OCI-LY1 (cell line): ENCODE measurements around the gene SCAMP2.
A peak's percentile ranks its signal among the peaks of the same experiment; 100 is the strongest.

Source experiments
- H2AFZ ChIP-seq: fragments of 200-600 bp; sonication (generic), shearing (Covaris generic); 2 replicates; pipeline ENCODE4 v1.6.0; 2014; ENCODE audit warnings: antibody characterized with exemption, mild to moderate bottlenecking, low read length
- H3F3A ChIP-seq: fragments of 200-600 bp; sonication (generic), shearing (Covaris generic); 2 replicates; pipeline ENCODE4 v1.6.0; 2014; ENCODE audit warnings: mild to moderate bottlenecking, antibody characterized with exemption, low read length, moderate library complexity; ENCODE audit not compliant: insufficient read depth
- H3K27ac ChIP-seq: fragments of 200-600 bp; sonication (generic); 2 replicates; pipeline ENCODE4 v1.5.1; 2014; ENCODE audit warnings: low read length, mixed run types, mild to moderate bottlenecking, low read depth; ENCODE audit not compliant: poor library complexity, severe bottlenecking
- H3K27me3 ChIP-seq: fragments of 200-600 bp; sonication (generic); 2 replicates; pipeline ENCODE4 v1.6.0; 2014; ENCODE audit warnings: antibody characterized with exemption, mild to moderate bottlenecking, low read length, moderate library complexity; ENCODE audit not compliant: insufficient read depth
- H3K36me3 ChIP-seq: fragments of 200-600 bp; sonication (generic); 2 replicates; pipeline ENCODE4 v1.6.1; 2014; ENCODE audit warnings: mild to moderate bottlenecking, antibody characterized with exemption, low read length, moderate library complexity, mixed read lengths; ENCODE audit not compliant: insufficient read depth
- H3K4me1 ChIP-seq: fragments of 200-600 bp; sonication (generic); 2 replicates; pipeline ENCODE4 v1.5.1; 2014; ENCODE audit warnings: mild to moderate bottlenecking, low read length, moderate library complexity; ENCODE audit not compliant: insufficient read depth, severe bottlenecking
- H3K4me2 ChIP-seq: fragments of 200-600 bp; sonication (generic), shearing (Covaris generic); 2 replicates; pipeline ENCODE4 v1.6.1; 2014; ENCODE audit warnings: low read length
- H3K4me3 ChIP-seq: fragments of 200-600 bp; sonication (generic); 2 replicates; pipeline ENCODE4 v1.5.1; 2014; ENCODE audit warnings: low read length, low read depth, mild to moderate bottlenecking, mixed read lengths; ENCODE audit not compliant: poor library complexity, severe bottlenecking
- H3K79me2 ChIP-seq: fragments of 200-600 bp; shearing (Covaris generic); 2 replicates; pipeline ENCODE4 v1.6.1; 2016; ENCODE audit warnings: mixed run types, low read length, mixed read lengths; ENCODE audit not compliant: insufficient read depth
- H3K9ac ChIP-seq: fragments of 200-600 bp; sonication (generic), shearing (Covaris generic); 2 replicates; pipeline ENCODE4 v1.6.1; 2014; ENCODE audit warnings: mild to moderate bottlenecking, low read length, mixed read lengths
- H3K9me2 ChIP-seq: fragments of 200-600 bp; sonication (generic), shearing (Covaris generic); 2 replicates; pipeline ENCODE4 v1.6.1; 2014; ENCODE audit warnings: low read depth, mild to moderate bottlenecking, low read length, mixed read lengths
- H3K9me3 ChIP-seq: fragments of 200-600 bp; shearing (Covaris generic); 2 replicates; pipeline ENCODE4 v1.6.1; 2014; ENCODE audit warnings: low read length, mixed read lengths
- H4K20me1 ChIP-seq: fragments of 200-600 bp; sonication (generic), shearing (Covaris generic); 2 replicates; pipeline ENCODE4 v1.6.0; 2016; ENCODE audit warnings: mild to moderate bottlenecking, low read length; ENCODE audit not compliant: insufficient read depth
- EZH2 ChIP-seq: fragments of 200-600 bp; sonication (generic), shearing (Covaris generic); IDR thresholded peaks from 2 replicates; pipeline ENCODE4 v1.8.0; 2017; ENCODE audit warnings: borderline replicate concordance, mixed run types, mild to moderate bottlenecking, antibody characterized with exemption, low read length, moderate library complexity, mixed read lengths
- TF ChIP-seq, protein P1 (sequence below): fragments of 200-600 bp; sonication (generic), shearing (Covaris generic); IDR thresholded peaks from 2 replicates; pipeline ENCODE4 v1.5.1; 2017; ENCODE audit warnings: mild to moderate bottlenecking, antibody characterized with exemption, low read length, moderate library complexity, mixed read lengths

The SCAMP2 gene

DNA sequence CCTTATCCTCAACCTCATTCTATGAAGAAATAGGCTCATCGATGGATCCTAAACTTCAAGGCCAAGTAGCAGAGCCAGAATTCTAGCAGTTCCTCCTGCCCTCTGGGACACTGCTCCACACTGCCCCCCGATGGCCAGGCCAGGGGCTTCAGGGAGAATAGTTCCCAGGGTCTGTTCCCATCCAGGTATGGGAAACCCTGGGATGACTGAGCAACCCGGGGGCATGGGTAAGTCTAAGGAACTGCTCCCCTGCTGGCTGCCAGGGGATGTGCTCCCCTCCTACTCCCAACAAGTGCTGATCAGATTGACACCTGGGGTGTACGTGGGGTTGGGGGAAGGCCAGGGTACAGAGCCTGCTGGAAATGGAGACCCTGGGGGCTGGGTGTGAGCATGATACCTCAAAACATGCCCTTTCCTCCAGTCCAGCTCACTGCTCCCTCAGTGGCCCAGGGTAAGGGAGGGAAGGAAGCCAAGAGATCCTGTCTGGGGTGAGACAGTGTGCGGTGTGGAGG lies 37.8 kb downstream of the SCAMP2 start:
- H3F3A ChIP-seq, result no peaks in the 10 kb centered on the region
- no peaks in the 10 kb centered on the region for H4K20me1 ChIP-seq
- no peak overlapping the region for H2AFZ ChIP-seq
- peaks cover 6% of the 10 kb centered on the region for H3K4me1 ChIP-seq
- peaks cover 11% of the 10 kb centered on the region; the same call in 1 of the 2 replicates for H3K36me3 ChIP-seq
- TF ChIP-seq EZH2, result no peak
- TF ChIP-seq, protein P1, sequence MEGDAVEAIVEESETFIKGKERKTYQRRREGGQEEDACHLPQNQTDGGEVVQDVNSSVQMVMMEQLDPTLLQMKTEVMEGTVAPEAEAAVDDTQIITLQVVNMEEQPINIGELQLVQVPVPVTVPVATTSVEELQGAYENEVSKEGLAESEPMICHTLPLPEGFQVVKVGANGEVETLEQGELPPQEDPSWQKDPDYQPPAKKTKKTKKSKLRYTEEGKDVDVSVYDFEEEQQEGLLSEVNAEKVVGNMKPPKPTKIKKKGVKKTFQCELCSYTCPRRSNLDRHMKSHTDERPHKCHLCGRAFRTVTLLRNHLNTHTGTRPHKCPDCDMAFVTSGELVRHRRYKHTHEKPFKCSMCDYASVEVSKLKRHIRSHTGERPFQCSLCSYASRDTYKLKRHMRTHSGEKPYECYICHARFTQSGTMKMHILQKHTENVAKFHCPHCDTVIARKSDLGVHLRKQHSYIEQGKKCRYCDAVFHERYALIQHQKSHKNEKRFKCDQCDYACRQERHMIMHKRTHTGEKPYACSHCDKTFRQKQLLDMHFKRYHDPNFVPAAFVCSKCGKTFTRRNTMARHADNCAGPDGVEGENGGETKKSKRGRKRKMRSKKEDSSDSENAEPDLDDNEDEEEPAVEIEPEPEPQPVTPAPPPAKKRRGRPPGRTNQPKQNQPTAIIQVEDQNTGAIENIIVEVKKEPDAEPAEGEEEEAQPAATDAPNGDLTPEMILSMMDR, result peak; percentile 92
- H3K27me3 ChIP-seq, result no peaks in the 10 kb centered on the region
- no peak overlapping the region for H3K4me3 ChIP-seq
- no peak overlapping the region for H3K27ac ChIP-seq
- H3K9ac ChIP-seq, result no peak overlapping the region
- H3K9me2 ChIP-seq, result no peaks in the 10 kb centered on the region
- no peaks in the 10 kb centered on the region for H3K79me2 ChIP-seq
- no peaks in the 10 kb centered on the region for H3K9me3 ChIP-seq
- H3K4me2 ChIP-seq, result no peak overlapping the region

DNA sequence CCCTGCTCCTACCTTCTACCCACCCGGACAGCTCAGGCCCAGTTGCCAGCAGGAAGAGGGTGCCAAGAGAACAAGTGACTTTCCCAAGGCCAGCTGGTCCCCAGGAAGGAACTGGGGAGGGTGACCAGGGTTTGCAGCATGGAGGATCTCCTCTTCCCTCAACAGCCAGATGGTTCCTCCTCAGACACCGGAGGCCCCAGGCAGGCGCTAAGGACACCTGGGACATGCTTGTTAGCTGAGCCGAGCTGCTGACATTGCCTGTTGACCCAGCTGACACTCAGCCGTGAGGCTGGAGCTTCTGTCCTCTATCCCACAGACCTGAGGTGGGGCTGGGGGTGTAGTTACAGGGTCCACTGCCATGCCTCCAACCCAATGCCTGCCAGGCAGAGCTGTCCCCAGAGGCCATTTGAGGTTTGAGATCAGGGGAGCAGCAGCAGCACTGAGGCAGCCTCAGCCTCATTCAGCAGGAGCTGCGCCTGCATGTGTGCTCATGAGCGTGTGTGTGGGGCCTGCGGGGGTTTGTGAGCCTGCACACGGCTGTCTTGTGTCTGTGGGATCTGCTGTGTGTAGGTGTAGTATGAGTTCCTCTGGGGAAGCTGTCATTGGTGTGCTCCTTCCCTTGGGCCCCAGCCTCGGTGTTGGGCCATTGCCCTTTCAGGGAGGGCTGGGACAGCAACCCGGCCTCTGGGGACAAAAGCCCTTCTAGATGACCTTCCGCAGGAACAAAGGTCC lies 39.6 kb downstream of the SCAMP2 start:
- H4K20me1 ChIP-seq, result no peaks in the 10 kb centered on the region
- H3K9me3 ChIP-seq, result no peaks in the 10 kb centered on the region
- H3K36me3 ChIP-seq, result peaks cover 3% of the 10 kb centered on the region; the same call in 1 of the 2 replicates
- H3K9me2 ChIP-seq, result no peaks in the 10 kb centered on the region
- no peaks in the 10 kb centered on the region for H3K27me3 ChIP-seq
- no peaks in the 10 kb centered on the region for H3F3A ChIP-seq
- no peak overlapping the region for H3K4me3 ChIP-seq
- TF ChIP-seq, protein P1, result no peak
- TF ChIP-seq EZH2, result no peak
- no peak overlapping the region for H2AFZ ChIP-seq
- no peaks in the 10 kb centered on the region for H3K79me2 ChIP-seq
- no peak overlapping the region for H3K9ac ChIP-seq
- no peaks in the 10 kb centered on the region for H3K4me1 ChIP-seq
- H3K27ac ChIP-seq, result no peak overlapping the region
- no peak overlapping the region for H3K4me2 ChIP-seq

DNA sequence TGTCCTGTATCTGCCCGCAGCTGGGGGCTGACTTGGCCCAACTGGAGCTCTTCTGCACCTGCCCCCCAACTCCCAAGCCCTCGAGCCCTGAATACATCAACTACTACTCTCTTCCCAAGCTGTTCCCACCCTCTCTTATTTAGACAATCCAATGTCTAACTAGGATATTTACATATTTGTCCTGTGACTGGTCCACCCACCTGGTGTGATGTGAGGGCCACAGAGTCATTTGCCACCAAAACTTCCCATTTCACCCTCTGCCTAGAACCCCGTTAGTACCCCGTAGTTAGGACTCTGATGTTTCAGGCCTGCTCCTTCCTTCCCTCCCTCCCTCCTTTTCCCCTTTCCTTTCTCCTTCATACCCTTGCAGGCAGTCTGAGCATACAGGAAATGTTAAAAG lies 40.3 kb downstream of the SCAMP2 start:
- no peaks in the 10 kb centered on the region for H4K20me1 ChIP-seq
- H3F3A ChIP-seq, result no peaks in the 10 kb centered on the region
- H3K4me3 ChIP-seq, result no peak overlapping the region
- no peak for TF ChIP-seq EZH2
- TF ChIP-seq, protein P1, result no peak
- no peak overlapping the region for H3K9ac ChIP-seq
- H3K4me1 ChIP-seq, result no peaks in the 10 kb centered on the region
- H3K27me3 ChIP-seq, result no peaks in the 10 kb centered on the region
- no peaks in the 10 kb centered on the region for H3K9me2 ChIP-seq
- no peak overlapping the region for H3K4me2 ChIP-seq
- 0 out of 2 replicates have a peak, but pooled peaks cover 3% of the 10 kb centered on the region for H3K36me3 ChIP-seq
- no peaks in the 10 kb centered on the region for H3K79me2 ChIP-seq
- H3K9me3 ChIP-seq, result no peaks in the 10 kb centered on the region
- no peak overlapping the region for H2AFZ ChIP-seq
- no peak overlapping the region for H3K27ac ChIP-seq
